ENCODE data around the gene PLXNA4.

DNA sequence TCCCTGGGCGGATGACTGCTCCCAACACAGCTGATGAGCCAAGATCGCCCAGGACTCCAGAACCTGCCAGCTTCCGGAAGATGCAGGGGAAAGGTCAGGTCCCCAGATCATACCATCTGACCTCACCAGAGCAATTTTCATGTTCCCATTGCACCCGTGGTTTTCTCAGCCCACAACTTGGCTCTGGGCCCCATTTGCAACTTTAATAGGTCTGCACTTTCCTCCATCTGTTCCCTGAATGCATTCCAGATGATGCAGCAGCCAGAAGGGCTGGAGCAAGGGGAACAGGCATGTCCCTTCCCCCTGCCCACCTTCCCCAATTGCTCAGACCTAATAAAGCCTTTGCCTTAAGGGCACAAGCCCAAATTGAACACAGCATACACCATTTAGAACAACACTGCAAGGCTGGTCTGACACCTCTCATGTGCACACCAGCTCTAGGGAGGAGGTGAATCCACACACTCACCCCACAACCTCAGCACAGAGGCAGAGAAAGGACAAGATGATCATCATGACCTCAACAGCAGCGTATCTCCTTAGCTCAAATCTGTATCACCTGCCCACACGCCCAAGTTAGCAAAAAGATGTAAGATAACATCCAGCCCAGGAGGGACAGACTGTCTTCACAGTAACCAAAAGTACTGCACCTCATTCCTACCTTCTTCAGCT lies 87.5 kb downstream of the PLXNA4 start:
- TF ChIP-seq CTCF (IDR thresholded peaks at IDR 0.05): no peak
- no peak for TF ChIP-seq ZNF138 (CRISPR knock-in tag; conservative IDR thresholded peaks at IDR 0.05)
- TF ChIP-seq TCF7 (CRISPR knock-in tag; IDR thresholded peaks at IDR 0.05; ENCODE audit: low read depth): no peak
- no peak for TF ChIP-seq OVOL2 (CRISPR knock-in tag; IDR thresholded peaks at IDR 0.05; ENCODE audit: borderline replicate concordance)
- TF ChIP-seq, protein P1, sequence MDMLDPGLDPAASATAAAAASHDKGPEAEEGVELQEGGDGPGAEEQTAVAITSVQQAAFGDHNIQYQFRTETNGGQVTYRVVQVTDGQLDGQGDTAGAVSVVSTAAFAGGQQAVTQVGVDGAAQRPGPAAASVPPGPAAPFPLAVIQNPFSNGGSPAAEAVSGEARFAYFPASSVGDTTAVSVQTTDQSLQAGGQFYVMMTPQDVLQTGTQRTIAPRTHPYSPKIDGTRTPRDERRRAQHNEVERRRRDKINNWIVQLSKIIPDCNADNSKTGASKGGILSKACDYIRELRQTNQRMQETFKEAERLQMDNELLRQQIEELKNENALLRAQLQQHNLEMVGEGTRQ (CRISPR knock-in tag; IDR thresholded peaks at IDR 0.05): no peak
- no peak for TF ChIP-seq MXD4 (CRISPR knock-in tag; IDR thresholded peaks at IDR 0.05; ENCODE audit: borderline replicate concordance)
- TF ChIP-seq ZNF263 (CRISPR knock-in tag; IDR thresholded peaks at IDR 0.05; ENCODE audit: low read depth): no peak
- no peak for TF ChIP-seq MYBL2 (CRISPR knock-in tag; IDR thresholded peaks at IDR 0.05)

Data from WTC11 (cell line).